Pancreas (tissue), 10 donors: ENCODE measurements around the gene GASK1A. TPM values are rescaled to one million over a fixed set of nuclear protein-coding genes. Genes with fewer than 3 reads are reported as not detected.

Source experiments
- ATAC-seq, 4 donors: fragments of 200-7000 bp; cut with Tn5 transposase; one replicate each; pipeline versions ENCODE4 v1.8.0 to v1.9.1; 2020; ENCODE audit warnings: mild to moderate bottlenecking in 4 of 4, moderate library complexity in 4 of 4
- DNase-seq, 6 donors: peaks; one replicate each; pipeline ENCODE4 v3.0.0-alpha.2; 2020
- FAIRE-seq: peaks from 2 replicates; lab custom pipeline; 2012; peaks lifted over from hg19 to GRCh38; lab: Jason Lieb, UNC
- H3K27ac ChIP-seq, 4 donors: fragments of 200-600 bp; sonication (generic); 1 replicate in 3 of 4; 2 replicates in 1 of 4; pipeline versions ENCODE4 v1.5.0 to v1.8.0; 2020
- H3K27me3 ChIP-seq, 4 donors: fragments of 200-600 bp; one replicate each; pipeline ENCODE4 v1.8.0; 2021
- H3K36me3 ChIP-seq, 3 donors: fragments of 200-600 bp; sonication (generic) in 1 of 3; one replicate each; pipeline versions ENCODE4 v1.5.0 to v1.8.0; 2020 to 2021
- H3K4me1 ChIP-seq, 3 donors: fragments of 200-600 bp; one replicate each; pipeline ENCODE4 v1.8.0; 2021
- H3K4me3 ChIP-seq, 4 donors: fragments of 200-600 bp; sonication (generic) in 2 of 4; one replicate each; pipeline versions ENCODE4 v1.5.0 to v1.8.0; 2020 to 2021
- H3K9me3 ChIP-seq, 4 donors: fragments of 200-600 bp; one replicate each; pipeline ENCODE4 v1.8.0; 2021
- WGBS, 2 donors: extraction: QIAGEN DNeasy Blood & Tissue Kit; methylation state at CpG; one replicate each; pipeline ENCODE4 v1.1.7; 2013; 5-methylcytosine and 5-hydroxymethylcytosine counted together
- intact Hi-C, 3 donors: fragments of 100-400 bp; cut with DNase I; formaldehyde crosslinking; loops; one replicate each; pipeline versions ENCODE4 v1.11.1 to v1.14.2; 2022
- polyA plus RNA-seq, 2 donors: library from polyadenylated mRNA; stranded (reverse); fragments of 200-250 nt; gene quantifications; one replicate each; pipeline ENCODE4 v1.2.3, GENCODE V29; 2013
- total RNA-seq, 6 donors: library from RNA; stranded (reverse); fragmentation: NEBNext Ultra II Directional in 4 of 6; extraction: Animal tissue kit (Norgen Biotek cat#: 25700) in 4 of 6; gene quantifications; one replicate each; pipeline versions ENCODE4 v1.2.1 to v1.2.4, GENCODE V29; 2021 to 2023
- TF ChIP-seq, protein P1 (sequence below), 4 donors: fragments of 200-600 bp; sonication (generic) in 3 of 4; IDR thresholded peaks; one replicate each; pipeline versions ENCODE4 v1.5.0 to v1.8.0; 2021; ENCODE audit warnings: antibody characterized with exemption in 4 of 4
- donor health status: healthy with polysubstance abuse.
- donor health status: DM: no; HTN: no; CAD: no; lungs with moderate emphysema.
- donor health status: DM: no; HTN: no; CAD: no.
- donor health status: control.
- donor health status: control.
- donor health status: Bipolar disorder and iron deficiency.
- donor health status: DM: yes; HTN: yes; CAD: no.
- donor health status: DM: no; HTN: no; CAD: no.
- donor health status: DM: no; HTN: no; CAD: no.
- donor health status: DM: yes; HTN: yes; CAD: no.

GASK1A gene
- total and polyA plus RNA-seq, 8 donors = 1.2 to 5.8 (median 1.8) TPM

DNA sequence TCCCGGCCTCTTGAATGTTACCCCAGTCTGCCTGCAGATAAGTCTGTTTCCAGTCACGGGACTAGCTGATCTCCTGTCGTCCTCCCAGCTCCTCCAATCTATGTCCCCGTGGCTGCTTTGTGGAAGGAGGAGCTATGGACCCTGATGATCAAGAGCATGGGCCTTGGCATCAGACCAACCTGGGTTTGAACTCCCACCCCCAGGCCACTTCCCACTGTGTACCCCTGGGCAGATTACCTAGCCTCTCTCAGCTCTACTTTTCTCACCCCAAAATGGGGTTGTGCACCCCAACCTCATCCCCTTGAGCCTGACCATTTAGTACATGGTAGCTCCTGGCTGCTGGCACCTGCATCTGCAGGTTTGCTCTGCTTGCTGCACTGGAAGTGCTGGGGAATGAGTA, 55.8 kb downstream of the GASK1A start:
- no peaks in the 10 kb centered on the region for H3K4me1 ChIP-seq
- FAIRE-seq = no peak
- WGBS, 2 donors = 89 to 95% methylated on average over 4 of the region's 4 CpGs
- intact Hi-C loops = no loop called here
- no peak overlapping the region for H3K4me3 ChIP-seq
- no peaks in the 10 kb centered on the region for H3K9me3 ChIP-seq
- no peak for DNase-seq
- ATAC-seq = no peak
- TF ChIP-seq, protein P1, sequence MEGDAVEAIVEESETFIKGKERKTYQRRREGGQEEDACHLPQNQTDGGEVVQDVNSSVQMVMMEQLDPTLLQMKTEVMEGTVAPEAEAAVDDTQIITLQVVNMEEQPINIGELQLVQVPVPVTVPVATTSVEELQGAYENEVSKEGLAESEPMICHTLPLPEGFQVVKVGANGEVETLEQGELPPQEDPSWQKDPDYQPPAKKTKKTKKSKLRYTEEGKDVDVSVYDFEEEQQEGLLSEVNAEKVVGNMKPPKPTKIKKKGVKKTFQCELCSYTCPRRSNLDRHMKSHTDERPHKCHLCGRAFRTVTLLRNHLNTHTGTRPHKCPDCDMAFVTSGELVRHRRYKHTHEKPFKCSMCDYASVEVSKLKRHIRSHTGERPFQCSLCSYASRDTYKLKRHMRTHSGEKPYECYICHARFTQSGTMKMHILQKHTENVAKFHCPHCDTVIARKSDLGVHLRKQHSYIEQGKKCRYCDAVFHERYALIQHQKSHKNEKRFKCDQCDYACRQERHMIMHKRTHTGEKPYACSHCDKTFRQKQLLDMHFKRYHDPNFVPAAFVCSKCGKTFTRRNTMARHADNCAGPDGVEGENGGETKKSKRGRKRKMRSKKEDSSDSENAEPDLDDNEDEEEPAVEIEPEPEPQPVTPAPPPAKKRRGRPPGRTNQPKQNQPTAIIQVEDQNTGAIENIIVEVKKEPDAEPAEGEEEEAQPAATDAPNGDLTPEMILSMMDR (IDR thresholded peaks at IDR 0.05) = no peak
- no peaks in the 10 kb centered on the region for H3K36me3 ChIP-seq
- no peaks in the 10 kb centered on the region for H3K27me3 ChIP-seq
- H3K27ac ChIP-seq = no peak overlapping the region

DNA sequence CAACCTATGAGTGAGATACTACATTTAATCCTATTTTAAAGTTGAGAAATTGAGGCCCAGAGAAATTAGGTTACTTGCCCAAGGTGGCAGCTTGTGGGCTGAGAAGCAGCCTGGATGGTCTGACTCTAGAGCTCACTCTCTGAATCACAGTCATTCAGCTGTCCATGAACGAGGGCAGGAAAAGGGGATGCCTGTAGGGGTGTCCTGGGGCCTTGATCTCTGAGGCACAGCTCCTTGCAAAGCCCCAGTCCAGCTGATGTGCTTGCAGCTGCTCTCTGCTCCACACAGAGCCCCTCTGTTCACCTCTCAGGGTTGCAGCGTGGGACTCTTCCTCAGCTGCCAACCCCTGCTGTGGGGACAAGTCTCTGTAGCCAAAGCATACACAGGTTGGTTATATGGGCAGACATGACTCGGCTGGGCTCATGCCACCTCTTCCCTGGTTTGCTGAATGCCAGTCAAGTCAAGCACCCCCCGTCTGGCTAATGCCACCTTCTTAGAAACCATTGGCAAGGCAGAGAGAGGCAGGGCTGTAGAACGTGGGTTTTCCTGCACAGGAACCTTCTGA, 56.8 kb downstream of the GASK1A start:
- no peaks in the 10 kb centered on the region for H3K4me1 ChIP-seq
- intact Hi-C loops = no loop called here
- no peak overlapping the region for H3K4me3 ChIP-seq
- TF ChIP-seq, protein P1 (IDR thresholded peaks at IDR 0.05) = no peak
- ATAC-seq (no peak), FAIRE-seq (no peak), DNase-seq (no peak)
- 72 to 83% methylated on average over 5 of the region's 5 CpGs for WGBS, 2 donors
- no peaks in the 10 kb centered on the region for H3K27me3 ChIP-seq
- no peaks in the 10 kb centered on the region for H3K9me3 ChIP-seq
- H3K27ac ChIP-seq = no peak overlapping the region
- no peaks in the 10 kb centered on the region for H3K36me3 ChIP-seq

DNA sequence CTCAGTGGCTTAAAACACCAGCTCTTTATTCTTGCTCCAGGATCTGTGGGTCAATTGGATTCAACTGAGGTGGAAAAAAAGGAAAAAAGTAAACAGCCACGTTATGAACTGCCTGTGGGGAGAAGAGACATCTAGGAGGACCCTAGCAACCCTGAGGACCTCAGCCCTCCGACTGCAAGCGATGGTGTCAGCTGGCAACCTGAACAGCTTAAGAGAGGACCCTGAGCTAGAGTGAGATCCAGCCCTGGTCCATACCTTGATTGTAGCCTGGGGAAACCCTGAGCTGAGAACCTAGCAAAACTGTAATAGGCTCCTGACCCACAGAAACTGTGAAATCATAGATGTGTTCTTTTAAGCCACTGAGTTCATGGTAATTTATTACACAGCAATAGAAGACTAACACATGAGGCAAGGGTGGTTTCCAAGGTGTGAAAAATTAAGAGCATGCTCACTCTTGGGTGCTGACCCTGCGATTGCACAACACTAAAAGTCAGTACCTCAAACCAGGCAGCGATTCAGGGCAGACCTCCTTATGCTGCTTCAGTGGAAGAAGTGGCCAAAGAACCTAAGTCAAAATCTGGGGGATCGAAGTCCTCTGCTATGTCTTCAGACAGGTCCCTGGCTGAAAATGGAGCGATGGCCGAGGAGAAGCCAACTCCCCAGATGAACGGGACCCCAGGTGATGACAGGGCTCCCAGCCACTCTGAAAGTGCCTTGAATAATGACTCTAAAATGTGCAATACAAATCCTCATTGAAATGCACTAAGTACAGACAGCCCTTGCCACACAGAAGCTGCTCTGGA, 57.7 kb downstream of the GASK1A start:
- intact Hi-C loops = no loop called here

DNA sequence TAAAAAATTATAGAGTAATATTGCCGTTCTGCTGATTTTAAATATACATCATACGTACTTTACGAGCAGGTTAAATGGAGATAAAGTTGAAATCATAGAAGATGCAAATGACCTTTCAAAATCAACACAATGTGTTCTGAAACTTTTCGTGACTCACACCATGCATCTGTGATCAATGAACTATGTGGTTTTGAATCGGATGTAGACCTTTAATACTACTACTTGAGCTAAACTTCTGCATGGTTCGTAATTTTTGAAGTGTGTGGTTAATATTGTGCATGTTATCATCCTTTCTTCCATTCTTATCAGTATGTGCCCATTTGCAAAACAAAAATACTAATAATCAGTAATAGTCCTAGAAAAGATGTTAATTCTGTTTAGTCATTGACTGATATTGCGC, 58.9 kb downstream of the GASK1A start:
- Histone ChIP-seq H3K4me3 (no peak overlapping the region), H3K4me1 (no peaks in the 10 kb centered on the region), H3K27me3 (no peaks in the 10 kb centered on the region), H3K9me3 (no peaks in the 10 kb centered on the region), H3K36me3 (no peaks in the 10 kb centered on the region), H3K27ac (no peak overlapping the region)
- no peak for ATAC-seq
- peak; percentile 32 for FAIRE-seq
- DNase-seq = no peak
- WGBS, 2 donors = 79 to 80% methylated on average over 7 of the region's 7 CpGs
- intact Hi-C loops = no loop called here
- TF ChIP-seq, protein P1 (IDR thresholded peaks at IDR 0.05) = no peak

More for the DNA sequence above, 57.7 kb downstream of the GASK1A start:
- TF ChIP-seq, protein P1 (IDR thresholded peaks at IDR 0.05) = no peak
- ATAC-seq = no peak
- Histone ChIP-seq H3K27me3 (no peaks in the 10 kb centered on the region), H3K4me3 (no peak overlapping the region), H3K9me3 (no peaks in the 10 kb centered on the region), H3K27ac (no peak overlapping the region), H3K4me1 (no peaks in the 10 kb centered on the region), H3K36me3 (no peaks in the 10 kb centered on the region)
- 80 to 84% methylated on average over 9 of the region's 9 CpGs for WGBS, 2 donors
- FAIRE-seq = no peak
- no peak for DNase-seq

DNA sequence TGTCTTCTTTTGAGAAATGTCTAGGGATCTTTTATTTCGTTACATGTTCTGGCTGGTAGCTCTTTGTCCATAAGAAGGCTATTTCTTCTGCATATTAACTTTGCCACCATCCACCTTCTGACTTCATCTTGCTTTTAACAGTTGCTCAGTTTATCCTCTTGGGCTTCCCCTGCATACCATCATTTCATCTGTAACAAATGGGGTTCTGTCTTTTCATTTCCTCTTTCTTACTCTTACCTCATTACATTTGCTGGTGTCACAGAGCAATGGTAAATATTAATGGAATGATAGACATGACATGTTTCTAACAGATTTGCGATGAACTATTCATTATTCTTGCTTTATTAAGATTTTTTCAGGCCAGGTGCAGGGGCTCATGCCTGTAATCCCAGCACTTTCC, 62.4 kb downstream of the GASK1A start:
- no peak overlapping the region for H3K4me3 ChIP-seq
- TF ChIP-seq, protein P1 (IDR thresholded peaks at IDR 0.05) = no peak
- intact Hi-C loops = no loop called here
- H3K36me3 ChIP-seq = no peaks in the 10 kb centered on the region
- ATAC-seq (no peak), FAIRE-seq (no peak), DNase-seq (no peak)
- H3K27ac ChIP-seq = no peak overlapping the region
- H3K9me3 ChIP-seq = no peaks in the 10 kb centered on the region
- H3K27me3 ChIP-seq = no peaks in the 10 kb centered on the region
- 92% methylated on average over 2 of the region's 2 CpGs for WGBS, 2 donors
- H3K4me1 ChIP-seq = no peaks in the 10 kb centered on the region
